AG04449 (cell line): ENCODE data around the gene ERAL1.
A peak's percentile ranks its signal among the peaks of the same experiment; 100 is the strongest.
"Not testable (repeated sequence)": the region's sequence is repeated elsewhere in the genome, so short reads cannot be mapped to it uniquely, and the experiment has no call there.

Experiments used
- CTCF ChIA-PET: fragments of 350-600 bp; formaldehyde crosslinking; extraction: SDS; loops from one replicate; lab custom pipeline; 2021; ENCODE audit warnings: antibody characterized with exemption; lab: Yijun Ruan, JAX
- POLR2A ChIA-PET: fragments of 400-600, 350-600 bp; formaldehyde crosslinking; extraction: SDS; loops from one replicate; lab custom pipeline; 2020; ENCODE audit warnings: antibody characterized with exemption, inconsistent platforms; lab: Yijun Ruan, JAX
- DNase-seq: peaks from one replicate; pipeline ENCODE4 v3.0.0-alpha.2; 2010; ENCODE audit warnings: low read depth, low spot score
- H3K4me3 ChIP-seq: 2 replicates; pipeline ENCODE4 v1.5.1; 2011; ENCODE audit warnings: low read depth, mild to moderate bottlenecking, control low read depth, low read length
- CTCF ChIP-seq: IDR thresholded peaks from one replicate; pipeline ENCODE4 v1.5.1; 2011; ENCODE audit warnings: mild to moderate bottlenecking, moderate library complexity, low read length, control low read depth, inconsistent platforms; ENCODE audit not compliant: insufficient read depth; ENCODE audit errors: missing control alignments

ERAL1 gene

GRCh38 chr17:28873839-28874238 is 19.0 kb downstream of the ERAL1 start:
- TF ChIP-seq CTCF = no peak
- ChIA-PET CTCF (interaction anchor here (2.4 kb wide), 1 partner anchor 110 kb away, joined by 17 read pairs; no protein-coding TSS in a partner anchor), POLR2A (no interaction called here)
- no peak overlapping the region for H3K4me3 ChIP-seq
- no peak for DNase-seq

GRCh38 chr17:28874750-28875149 is 19.9 kb downstream of the ERAL1 start:
- TF ChIP-seq CTCF = no peak
- ChIA-PET POLR2A (no interaction called here), CTCF (interaction anchor here (0.6 to 2.4 kb wide), 5 partner anchors 18 to 111 kb away, joined by 3 to 17 read pairs (median 3); no protein-coding TSS in a partner anchor)
- no peak overlapping the region for H3K4me3 ChIP-seq
- DNase-seq = no peak

- no peak for DNase-seq
- TF ChIP-seq CTCF = no peak
- ChIA-PET CTCF (interaction anchor here (2.4 kb wide), 1 partner anchor 112 kb away, joined by 17 read pairs; no protein-coding TSS in a partner anchor), POLR2A (no interaction called here)
- H3K4me3 ChIP-seq = no peak overlapping the region
These were observed 21.2 kb downstream of the ERAL1 start for GRCh38 chr17:28875848-28876550.

- CTCF ChIA-PET = interaction anchor here (2.1 to 4.3 kb wide), 2 partner anchors 33 to 113 kb away, joined by 4 to 39 read pairs; no protein-coding TSS in a partner anchor
- POLR2A ChIA-PET, H3K4me3 ChIP-seq, DNase-seq: not testable (repeated sequence)
These were observed 22.4 kb downstream of the ERAL1 start for GRCh38 chr17:28877150-28877711.

GRCh38 chr17:28878158-28878910 is 23.5 kb downstream of the ERAL1 start:
- DNase-seq = no peak
- H3K4me3 ChIP-seq = no peak overlapping the region
- no peak for TF ChIP-seq CTCF
- POLR2A ChIA-PET = interaction anchor here (1.5 kb wide), 1 partner anchor 67 kb away, joined by 3 read pairs; no protein-coding TSS in a partner anchor
- CTCF ChIA-PET = interaction anchor here (0.7 to 4.3 kb wide), 14 partner anchors 11 to 151 kb away, joined by 3 to 39 read pairs (median 4); partner anchors contain the start of genes FAM222B and FLOT2

GRCh38 chr17:28878981-28879380 is 24.2 kb downstream of the ERAL1 start:
- no peak for DNase-seq
- peak; percentile 63 for TF ChIP-seq CTCF
- H3K4me3 ChIP-seq = no peak overlapping the region
- ChIA-PET POLR2A (interaction anchor here (1.5 kb wide), 1 partner anchor 68 kb away, joined by 3 read pairs; no protein-coding TSS in a partner anchor), CTCF (interaction anchor here (0.7 to 4.3 kb wide), 16 partner anchors 9 to 152 kb away, joined by 3 to 39 read pairs (median 4); partner anchors contain the start of genes FAM222B and FLOT2)
